ENCODE results near the gene SYS1. TPM values are rescaled to one million over a fixed set of nuclear protein-coding genes. Genes with fewer than 3 reads are reported as not detected.

Gene SYS1
- total RNA-seq (ENCODE audit: low replicate concordance): 10.5 and 21.5 TPM in 2 replicates

DNA sequence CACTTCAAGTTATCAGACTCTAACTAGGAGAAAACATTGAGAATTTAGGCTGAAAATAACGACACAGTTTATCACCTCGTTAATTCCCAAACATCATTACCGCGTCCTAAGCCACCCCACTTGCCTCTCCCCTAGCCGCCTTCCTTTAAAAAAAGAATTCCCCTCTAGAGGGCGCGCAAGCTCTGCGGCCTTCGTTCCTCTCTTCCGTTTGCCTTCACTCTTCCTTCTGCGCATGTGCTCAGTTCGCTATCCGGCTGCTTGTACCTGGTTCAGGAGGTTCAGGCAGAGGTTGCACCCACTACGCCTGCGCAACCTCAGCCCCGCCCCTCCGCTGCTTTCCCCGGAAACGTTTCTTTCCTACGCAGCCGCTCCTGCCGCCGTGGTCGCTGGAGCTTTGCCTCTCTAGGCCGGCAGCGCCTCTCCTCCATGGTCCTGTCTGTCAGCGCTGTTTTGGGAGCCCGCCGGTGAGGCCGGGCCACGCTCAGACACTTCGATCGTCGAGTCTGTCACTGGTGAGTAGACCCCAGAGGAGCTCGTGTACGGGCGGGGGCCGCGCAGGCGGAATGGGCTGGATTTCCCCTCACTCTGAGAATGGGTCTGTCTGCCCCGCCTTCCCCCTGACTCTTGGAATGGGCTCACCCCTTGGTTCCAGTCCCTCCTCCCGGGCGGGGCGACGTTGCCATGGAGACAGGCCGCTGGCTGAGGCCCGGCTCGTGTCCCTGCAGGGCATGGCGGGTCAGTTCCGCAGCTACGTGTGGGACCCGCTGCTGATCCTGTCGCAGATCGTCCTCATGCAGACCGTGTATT, at the start of gene SYS1:
Gene SYS1 (plus strand): TSS at position 353 of the 807 bp plus-strand sequence. CDS start 376 bp downstream, at position 729.
- peaks cover 8% of the 10 kb centered on the region for H3K36me3 Mint-ChIP-seq
- H3K4me1 ChIP-seq: peaks cover 19% of the 10 kb centered on the region
- H3K79me2 ChIP-seq (ENCODE audit: low read depth): peaks cover 22% of the 10 kb centered on the region
- peak within 1 kb of the TSS; percentile 97 for H3K4me2 ChIP-seq
- peak within 1 kb of the TSS; percentile 71 for H3K9ac ChIP-seq
- peaks cover 5% of the 10 kb centered on the region for H3F3A ChIP-seq (ENCODE audit: low read depth)
- H3K36me3 ChIP-seq: no peaks in the 10 kb centered on the region
- peak within 1 kb of the TSS; percentile 95 for H3K4me3 Mint-ChIP-seq
- H3K27ac ChIP-seq: peak within 1 kb of the TSS; percentile 70
- DNase-seq (ENCODE audit: low spot score): peak; percentile 98
- peaks cover 2% of the 10 kb centered on the region for H3K27me3 Mint-ChIP-seq (ENCODE audit: insufficient read depth, low read depth)
- H3K4me3 ChIP-seq: peak within 1 kb of the TSS; percentile 79
- peaks cover 28% of the 10 kb centered on the region for H3K4me1 Mint-ChIP-seq
- no peaks in the 10 kb centered on the region for H3K27me3 ChIP-seq
- H3K9me3 Mint-ChIP-seq: no peaks in the 10 kb centered on the region
- peak within 1 kb of the TSS; percentile 94 for H2AFZ ChIP-seq (replicated peaks)
- H4K20me1 ChIP-seq (ENCODE audit: low read depth): peaks cover 15% of the 10 kb centered on the region
- H3K9me3 ChIP-seq (ENCODE audit: low read depth): no peaks in the 10 kb centered on the region
- H3K27ac Mint-ChIP-seq: peak within 1 kb of the TSS; percentile 99
- TF ChIP-seq CTCF (IDR thresholded peaks at IDR 0.05) (peak; percentile 87), EZH2phosphoT487 (IDR thresholded peaks at IDR 0.05) (no peak)

GRCh38 chr20:45313943-45314342, 49.0 kb upstream of the SYS1 start:
- Histone ChIP-seq H3K27ac (no peak overlapping the region), H3K36me3 (no peaks in the 10 kb centered on the region), H3K4me3 (no peak overlapping the region), H3K4me1 (no peaks in the 10 kb centered on the region), H3K79me2 (ENCODE audit: low read depth) (no peaks in the 10 kb centered on the region), H3K9ac (no peak overlapping the region), H4K20me1 (ENCODE audit: low read depth) (no peaks in the 10 kb centered on the region), H3K27me3 (peaks cover 21% of the 10 kb centered on the region), H3K4me2 (no peak overlapping the region), H2AFZ (replicated peaks) (no peak overlapping the region), H3K9me3 (ENCODE audit: low read depth) (no peaks in the 10 kb centered on the region), H3F3A (ENCODE audit: low read depth) (no peaks in the 10 kb centered on the region)
- Mint-ChIP-seq H3K4me1 (no peaks in the 10 kb centered on the region), H3K4me3 (no peak overlapping the region), H3K27me3 (ENCODE audit: insufficient read depth, low read depth) (peaks cover 3% of the 10 kb centered on the region), H3K36me3 (no peaks in the 10 kb centered on the region), H3K27ac (no peak overlapping the region), H3K9me3 (no peaks in the 10 kb centered on the region)
- no peak for DNase-seq (ENCODE audit: low spot score)
- TF ChIP-seq EZH2 (IDR thresholded peaks at IDR 0.05) (no peak), CTCF (IDR thresholded peaks at IDR 0.05) (no peak), EZH2phosphoT487 (IDR thresholded peaks at IDR 0.05) (no peak)

DNA sequence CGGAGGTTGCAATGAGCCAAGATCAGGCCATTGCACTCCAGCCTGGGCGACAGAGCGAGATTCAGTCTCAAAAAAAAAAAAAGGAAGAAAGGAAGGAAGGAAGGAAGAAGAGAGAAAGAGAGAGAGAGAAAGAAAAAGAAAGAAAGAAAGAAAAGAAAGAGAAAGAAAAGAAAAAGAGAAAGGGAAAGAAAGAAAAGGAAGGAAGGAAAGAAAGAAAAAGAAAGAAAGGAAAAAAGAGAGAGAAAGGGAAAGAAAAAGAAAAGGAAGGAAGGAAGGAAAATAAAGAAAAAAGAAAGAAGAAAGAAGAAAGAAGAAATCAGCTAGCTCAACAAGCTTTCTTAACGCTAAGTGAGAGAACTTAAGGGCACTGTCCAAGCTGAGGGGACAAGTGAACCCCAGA, 47.3 kb upstream of the SYS1 start:
- DNase-seq (ENCODE audit: low spot score): no peak
- Histone ChIP-seq H3F3A (ENCODE audit: low read depth) (no peaks in the 10 kb centered on the region), H3K27ac (no peak overlapping the region), H3K4me3 (no peak overlapping the region), H3K36me3 (no peaks in the 10 kb centered on the region), H2AFZ (replicated peaks) (no peak overlapping the region), H3K79me2 (ENCODE audit: low read depth) (no peaks in the 10 kb centered on the region), H3K9me3 (ENCODE audit: low read depth) (no peaks in the 10 kb centered on the region), H3K4me1 (no peaks in the 10 kb centered on the region), H3K27me3 (peaks cover 18% of the 10 kb centered on the region), H3K4me2 (no peak overlapping the region), H4K20me1 (ENCODE audit: low read depth) (no peaks in the 10 kb centered on the region), H3K9ac (no peak overlapping the region)
- Mint-ChIP-seq H3K9me3 (no peaks in the 10 kb centered on the region), H3K4me3 (no peak overlapping the region), H3K27me3 (ENCODE audit: insufficient read depth, low read depth) (peaks cover 3% of the 10 kb centered on the region), H3K36me3 (no peaks in the 10 kb centered on the region), H3K27ac (no peak overlapping the region), H3K4me1 (no peaks in the 10 kb centered on the region)
- TF ChIP-seq EZH2phosphoT487 (IDR thresholded peaks at IDR 0.05) (no peak), EZH2 (IDR thresholded peaks at IDR 0.05) (no peak), CTCF (IDR thresholded peaks at IDR 0.05) (no peak)
